Measurements from ENCODE around the gene ING1. TPM values are rescaled to one million over a fixed set of nuclear protein-coding genes. Genes with fewer than 3 reads are reported as not detected.

The ING1 gene
- polyA plus RNA-seq, 1 donor (not counting 4 experiments of a cell fraction or from before 2014, with no cell fraction given): 6.4 TPM

- no peak overlapping the region for H3K4me3 ChIP-seq (ENCODE audit: control insufficient read depth in 2 of 3, extremely low read depth in 1 of 3, insufficient read depth in 2 of 3, low read depth in 1 of 3, low read length in 3 of 3)
- TF ChIP-seq EZH2 (IDR thresholded peaks at IDR 0.05; ENCODE audit: low read length) (no peak), CTCF (optimal IDR thresholded peaks at IDR 0.05 in 1 of 3, IDR thresholded peaks at IDR 0.05 in 1 of 3, conservative IDR thresholded peaks at IDR 0.05 in 1 of 3; ENCODE audit: extremely low read depth in 1 of 3, insufficient read depth in 2 of 3, low read length in 3 of 3) (no peak)
- no peak overlapping the region for H3K4me2 ChIP-seq (ENCODE audit: control insufficient read depth, extremely low read depth, insufficient read depth, low read depth, low read length)
- H3K9me3 ChIP-seq (ENCODE audit: control insufficient read depth, low read depth, low read length): no peaks in the 10 kb centered on the region
- DNase-seq (ENCODE audit: low read depth, low spot score): no peak
- H3K79me2 ChIP-seq (ENCODE audit: control insufficient read depth, insufficient read depth, low read length): peaks cover 16% of the 10 kb centered on the region
- no peaks in the 10 kb centered on the region for H4K20me1 ChIP-seq (ENCODE audit: control insufficient read depth, extremely low read depth, insufficient read depth, low read length)
- H3K9ac ChIP-seq (ENCODE audit: control insufficient read depth, extremely low read depth, insufficient read depth, low read length): no peak overlapping the region
- no peaks in the 10 kb centered on the region for H3K4me1 ChIP-seq (ENCODE audit: control insufficient read depth, extremely low read depth, insufficient read depth, low read length)
- H3K36me3 ChIP-seq (ENCODE audit: control insufficient read depth in 2 of 2, extremely low read depth in 1 of 2, insufficient read depth in 2 of 2, low read length in 2 of 2): peaks cover 20 to 32% of the 10 kb centered on the region in 2 experiments
- no peak overlapping the region for H2AFZ ChIP-seq (ENCODE audit: control insufficient read depth, low read length)
- no peak overlapping the region for H3K27ac ChIP-seq (ENCODE audit: control insufficient read depth, insufficient read depth, low read length)
- no peaks in the 10 kb centered on the region for H3K9me1 ChIP-seq (ENCODE audit: control insufficient read depth, extremely low read depth, insufficient read depth, low read length)
- dilution Hi-C loops (cut with MboI; ENCODE audit: extremely low pct_ligation_motif_present, low sequenced_read_pairs): no loop called here
- H3K27me3 ChIP-seq (ENCODE audit: control insufficient read depth, extremely low read depth, insufficient read depth, low read length): no peaks in the 10 kb centered on the region
- no peak for FAIRE-seq
Measured at GRCh38 chr13:110676595-110677587, 36.6 kb upstream of the ING1 start.

- peaks cover 21 to 42% of the 10 kb centered on the region in 2 experiments for H3K36me3 ChIP-seq (ENCODE audit: control insufficient read depth in 2 of 2, extremely low read depth in 1 of 2, insufficient read depth in 2 of 2, low read length in 2 of 2)
- H3K4me1 ChIP-seq (ENCODE audit: control insufficient read depth, extremely low read depth, insufficient read depth, low read length): no peaks in the 10 kb centered on the region
- peaks cover 16% of the 10 kb centered on the region for H3K79me2 ChIP-seq (ENCODE audit: control insufficient read depth, insufficient read depth, low read length)
- no peaks in the 10 kb centered on the region for H3K27me3 ChIP-seq (ENCODE audit: control insufficient read depth, extremely low read depth, insufficient read depth, low read length)
- H2AFZ ChIP-seq (ENCODE audit: control insufficient read depth, low read length): no peak overlapping the region
- DNase-seq (ENCODE audit: low read depth, low spot score) (no peak), FAIRE-seq (no peak)
- H3K9ac ChIP-seq (ENCODE audit: control insufficient read depth, extremely low read depth, insufficient read depth, low read length): no peak overlapping the region
- no peaks in the 10 kb centered on the region for H3K9me1 ChIP-seq (ENCODE audit: control insufficient read depth, extremely low read depth, insufficient read depth, low read length)
- H3K4me3 ChIP-seq (ENCODE audit: control insufficient read depth in 2 of 3, extremely low read depth in 1 of 3, insufficient read depth in 2 of 3, low read depth in 1 of 3, low read length in 3 of 3): no peak overlapping the region
- TF ChIP-seq EZH2 (IDR thresholded peaks at IDR 0.05; ENCODE audit: low read length): no peak
- no peaks in the 10 kb centered on the region for H4K20me1 ChIP-seq (ENCODE audit: control insufficient read depth, extremely low read depth, insufficient read depth, low read length)
- dilution Hi-C loops (cut with MboI; ENCODE audit: extremely low pct_ligation_motif_present, low sequenced_read_pairs): no loop called here
- no peaks in the 10 kb centered on the region for H3K9me3 ChIP-seq (ENCODE audit: control insufficient read depth, low read depth, low read length)
- no peak overlapping the region for H3K4me2 ChIP-seq (ENCODE audit: control insufficient read depth, extremely low read depth, insufficient read depth, low read depth, low read length)
- no peak overlapping the region for H3K27ac ChIP-seq (ENCODE audit: control insufficient read depth, insufficient read depth, low read length)
Measured at GRCh38 chr13:110677731-110678545, 35.6 kb upstream of the ING1 start.

Measured in keratinocyte (primary cell).